ENCODE results near the gene VAV1.

DNA sequence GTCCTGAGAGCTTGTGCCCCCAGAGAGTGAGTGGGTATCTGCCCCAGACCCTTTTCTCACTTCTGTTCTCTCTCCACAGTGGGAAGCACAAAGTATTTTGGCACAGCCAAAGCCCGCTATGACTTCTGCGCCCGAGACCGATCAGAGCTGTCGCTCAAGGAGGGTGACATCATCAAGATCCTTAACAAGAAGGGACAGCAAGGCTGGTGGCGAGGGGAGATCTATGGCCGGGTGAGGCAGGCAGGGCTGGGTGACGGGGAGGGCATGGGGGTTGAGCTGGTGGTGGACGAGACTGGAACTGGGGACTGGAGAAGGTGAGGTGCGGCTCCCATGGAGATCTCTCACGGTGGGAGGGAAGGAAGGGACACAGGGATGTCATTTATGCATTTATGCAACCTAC is 81.4 kb downstream of the VAV1 start:
- TF ChIP-seq POLR2AphosphoS5 (IDR thresholded peaks at IDR 0.05; ENCODE audit: low read depth, low read length): no peak
- TF ChIP-seq POLR2A (IDR thresholded peaks at IDR 0.05; ENCODE audit: low read depth, low read length): no peak
- TF ChIP-seq POU2F2 (IDR thresholded peaks at IDR 0.05; ENCODE audit: low read depth, low read length): no peak
- TF ChIP-seq TAF1 (IDR thresholded peaks at IDR 0.05; ENCODE audit: low read depth, low read length): no peak
- TF ChIP-seq SPI1 (IDR thresholded peaks at IDR 0.05; ENCODE audit: low read depth, low read length): no peak

Measured in GM12891 (cell line).